HG03565 (cell line): ENCODE data around the gene ZNF429.
"Not testable (repeated sequence)": the region's sequence is repeated elsewhere in the genome, so short reads cannot be mapped to it uniquely, and the experiment has no call there.

Experiments used
- ATAC-seq: cut with Tn5 transposase; IDR thresholded peaks from one replicate; pipeline ENCODE4 v1.9.1; 2021; ENCODE audit warnings: mild to moderate bottlenecking, moderate library complexity; ENCODE audit not compliant: unreplicated experiment

ZNF429 gene

DNA sequence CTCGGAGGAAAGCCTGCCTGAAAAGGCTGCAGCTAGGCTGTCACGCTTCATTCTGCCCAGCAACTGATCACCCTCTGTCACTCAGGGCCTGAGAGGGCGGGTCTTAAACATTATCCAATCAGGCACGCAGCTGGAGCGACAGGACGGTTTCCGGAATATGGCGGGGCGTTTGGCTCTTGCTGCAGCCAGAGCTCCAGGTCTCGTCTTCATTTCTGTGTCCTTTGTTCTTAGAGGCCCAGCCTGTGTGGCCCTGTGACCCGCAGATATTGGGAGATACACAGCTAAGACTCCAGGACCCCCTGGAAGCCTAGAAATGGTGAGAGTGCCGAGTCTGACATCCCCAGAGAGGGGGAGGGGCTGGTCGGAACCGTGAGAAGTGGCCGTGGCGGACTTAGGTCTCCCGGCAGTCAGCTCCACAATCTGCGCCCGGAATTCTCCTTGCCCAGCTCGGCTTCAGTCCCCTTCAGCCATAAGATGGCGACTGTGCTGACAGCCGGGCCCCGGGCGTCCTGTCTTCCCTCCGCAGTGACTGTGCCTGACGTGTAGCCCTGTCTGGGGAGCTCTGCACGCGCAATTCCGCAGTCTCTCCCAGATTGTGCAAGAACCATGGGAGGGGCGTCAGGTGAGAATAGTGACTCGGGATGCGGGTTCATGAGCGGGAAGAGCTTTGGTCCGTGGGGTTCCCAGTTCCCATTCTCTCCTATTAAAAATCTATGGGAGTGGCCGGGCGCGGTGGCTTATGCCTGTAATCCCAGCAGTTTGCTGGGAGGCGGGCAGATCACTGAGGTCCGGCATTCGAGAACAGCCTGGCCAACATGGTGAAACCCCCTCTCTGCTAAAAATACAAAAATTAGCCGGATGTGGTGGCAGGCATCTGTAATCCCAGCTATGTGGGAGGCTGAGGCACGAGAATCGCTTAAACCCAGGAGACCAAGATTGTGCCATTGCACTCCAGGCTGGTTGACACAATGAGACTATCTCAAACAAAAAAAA, at the start of gene ZNF429:
Gene ZNF429, plus strand, starts transcription at position 144 of the 993 bp plus-strand sequence. Its CDS starts 170 bp downstream, at position 314.
- peak; percentile 100 for ATAC-seq

DNA sequence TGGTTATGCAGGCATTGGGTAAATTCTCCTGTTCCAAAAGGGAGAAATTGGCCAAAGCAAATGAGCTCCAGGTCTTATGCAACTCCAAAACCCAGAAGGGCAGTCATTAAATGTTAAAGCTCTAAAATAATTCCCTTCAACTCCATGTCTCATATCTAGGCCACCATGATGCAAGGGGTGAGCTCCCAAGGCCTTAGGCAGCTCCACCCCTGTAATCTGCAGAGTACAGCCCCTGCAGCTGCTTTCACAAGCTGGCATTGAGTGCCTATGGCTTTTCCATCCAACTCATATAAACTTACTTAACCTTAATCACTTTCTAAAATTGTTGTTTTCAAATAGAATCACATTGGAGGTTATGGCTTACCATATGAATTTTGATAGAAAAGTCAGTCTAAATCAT, 44.7 kb upstream of the ZNF429 start:
- no peak for ATAC-seq

GRCh38 chr19:21462540-21462939, 42.9 kb upstream of the ZNF429 start:
- ATAC-seq = no peak

- ATAC-seq = peak; percentile 59
Observed at GRCh38 chr19:21463449-21464105, 41.8 kb upstream of the ZNF429 start.

GRCh38 chr19:21466627-21467026, 38.8 kb upstream of the ZNF429 start:
- ATAC-seq = no peak

- no peak for ATAC-seq
Observed at GRCh38 chr19:21468791-21469190, 36.6 kb upstream of the ZNF429 start.

DNA sequence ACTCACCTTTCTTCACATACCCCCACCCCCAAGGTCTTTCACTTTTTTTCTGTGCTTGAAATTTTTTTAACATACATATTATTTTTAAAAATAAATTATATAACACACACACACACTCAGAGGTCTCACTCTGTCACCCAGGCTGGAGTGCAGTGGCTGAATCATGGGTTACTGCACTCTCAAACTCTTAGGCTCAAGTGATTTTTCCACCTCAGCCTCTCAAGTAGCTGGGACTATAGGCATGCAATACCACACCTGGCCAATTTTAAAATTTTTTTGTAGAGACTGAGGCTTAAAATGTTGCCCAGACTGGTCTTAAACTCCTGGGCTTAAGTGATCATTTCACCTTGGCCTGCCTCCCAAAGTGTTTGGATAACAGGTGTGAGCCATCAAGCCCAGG, 32.9 kb upstream of the ZNF429 start:
- ATAC-seq = no peak

GRCh38 chr19:21474671-21475181, 30.7 kb upstream of the ZNF429 start:
- ATAC-seq = no peak

- not testable (repeated sequence) for ATAC-seq
Observed at GRCh38 chr19:21482361-21482760, 23.0 kb upstream of the ZNF429 start.

- ATAC-seq = no peak
Observed at GRCh38 chr19:21482863-21483276, 22.5 kb upstream of the ZNF429 start.

- ATAC-seq = no peak
Observed at GRCh38 chr19:21483589-21484170, 21.7 kb upstream of the ZNF429 start.

DNA sequence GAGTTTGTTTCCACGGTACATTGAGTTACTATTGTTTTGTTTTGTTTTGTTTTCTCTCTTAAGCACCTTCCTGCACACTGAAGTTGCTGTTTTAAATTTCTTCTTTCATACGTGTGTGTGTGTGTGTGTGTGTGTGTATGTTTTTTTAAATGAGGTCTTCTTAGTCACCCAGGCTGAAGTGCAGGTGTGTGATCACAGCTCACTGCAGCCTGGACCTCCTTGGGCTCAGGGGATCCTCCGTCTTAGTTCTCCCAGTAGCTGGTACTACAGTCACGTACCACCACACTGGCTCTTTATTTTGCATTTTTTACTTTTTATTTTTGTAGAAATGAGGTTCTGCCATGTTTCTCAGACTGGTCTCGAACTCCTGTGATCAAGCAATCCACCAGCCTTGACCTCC, 20.8 kb upstream of the ZNF429 start:
- ATAC-seq = no peak

- no peak for ATAC-seq
Observed at GRCh38 chr19:21485926-21486325, 19.5 kb upstream of the ZNF429 start.

DNA sequence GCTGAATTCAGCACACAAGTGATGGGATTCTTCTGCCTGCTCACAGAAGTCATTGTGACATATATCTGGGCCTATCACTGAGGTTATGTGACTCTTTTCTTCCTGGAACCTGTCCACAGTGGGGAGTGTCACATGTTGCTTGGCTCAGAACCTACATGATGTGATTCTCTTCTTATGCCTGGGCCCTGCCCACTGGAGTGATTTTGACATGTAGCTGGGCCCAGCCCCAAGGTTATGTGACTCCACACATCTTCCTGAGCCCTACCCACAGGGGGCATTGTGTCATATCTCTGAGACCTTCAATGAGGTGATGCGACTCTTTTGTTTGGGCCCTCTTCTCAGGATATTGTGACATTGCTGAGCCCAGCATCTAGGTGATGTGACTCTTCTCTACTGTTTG, 17.4 kb upstream of the ZNF429 start:
- ATAC-seq = no peak

DNA sequence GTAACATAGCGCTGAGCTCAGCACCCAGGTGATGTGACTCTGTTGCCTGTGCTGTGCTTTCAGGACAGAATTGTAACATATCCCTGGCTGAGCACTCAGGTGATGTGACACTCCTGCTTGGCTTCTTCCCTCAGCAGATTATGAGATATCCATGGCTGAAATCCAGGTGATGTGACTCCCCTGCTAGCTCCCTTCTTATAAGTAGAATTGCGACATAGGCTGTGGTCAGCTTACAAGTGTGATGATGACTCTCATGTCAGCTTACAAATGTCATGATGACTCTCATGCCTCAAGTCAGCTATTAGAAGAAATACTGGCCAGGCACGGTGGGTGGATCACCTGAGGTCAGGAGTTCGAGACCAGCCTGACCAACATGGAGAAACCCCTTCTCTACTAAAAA, 14.3 kb upstream of the ZNF429 start:
- ATAC-seq = no peak

- no peak for ATAC-seq
Observed at GRCh38 chr19:21492947-21493906, 12.2 kb upstream of the ZNF429 start.

DNA sequence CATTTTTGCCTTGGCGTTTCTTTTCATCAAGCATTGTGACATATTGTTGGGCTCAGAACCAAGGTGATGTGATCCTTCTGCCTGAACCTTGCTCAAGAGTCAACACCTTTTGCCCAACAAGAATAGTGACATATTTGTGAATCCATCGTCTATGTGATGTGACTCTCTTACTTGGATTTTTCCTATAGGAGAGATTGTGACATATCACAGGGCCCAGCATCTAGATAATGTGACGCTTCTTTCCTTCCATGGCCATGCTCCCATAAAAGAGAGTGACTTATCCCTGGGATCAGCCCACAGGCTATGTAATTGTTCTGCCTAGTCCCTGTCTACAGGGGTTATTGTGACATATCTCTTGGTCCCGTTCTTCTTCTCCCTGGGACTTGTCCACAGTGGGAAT, 8.5 kb upstream of the ZNF429 start:
- no peak for ATAC-seq

DNA sequence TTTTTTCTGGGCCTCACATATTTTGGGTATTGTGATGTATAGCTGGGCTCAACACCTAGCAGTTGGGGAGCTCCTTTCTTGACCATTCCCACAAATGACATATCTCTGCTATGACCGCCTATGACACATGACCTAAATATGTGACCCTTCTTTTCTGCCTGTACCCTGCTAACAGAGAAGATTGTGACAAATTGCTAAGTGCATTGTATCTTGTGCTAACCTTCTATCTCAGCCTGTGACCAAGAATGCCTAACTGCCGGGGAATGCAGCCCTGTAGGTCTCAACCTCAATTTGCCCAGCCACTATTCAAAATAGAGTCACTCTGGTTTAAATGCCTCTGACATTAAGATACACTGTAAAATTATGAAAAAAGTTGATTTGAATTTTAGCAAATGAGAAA, 6.8 kb upstream of the ZNF429 start:
- no peak for ATAC-seq

DNA sequence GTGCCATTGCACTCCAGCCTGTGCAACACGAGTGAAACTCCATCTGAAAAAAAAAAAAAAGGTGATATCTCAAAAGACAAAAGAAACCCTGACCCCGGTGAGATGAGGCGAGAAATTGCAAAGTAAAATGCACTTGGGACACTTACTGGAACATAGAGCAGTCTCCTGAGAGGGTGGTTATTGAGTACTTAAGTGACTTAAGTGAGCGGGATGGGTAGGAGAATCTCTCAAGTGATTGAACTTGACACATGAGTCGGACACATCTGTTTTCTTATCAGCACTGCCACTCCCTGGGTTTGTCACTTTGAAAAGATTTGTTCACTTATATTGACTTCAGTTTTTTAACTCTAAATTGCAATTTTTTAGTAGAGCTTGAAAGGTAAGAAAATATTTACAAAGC, 2.8 kb downstream of the ZNF429 start:
- ATAC-seq = no peak

GRCh38 chr19:21511058-21511457, 5.7 kb downstream of the ZNF429 start:
- not testable (repeated sequence) for ATAC-seq
